Uterus (tissue), 4 donors: Measurements from ENCODE around the gene GLCE. TPM values are rescaled to one million over a fixed set of nuclear protein-coding genes. Genes with fewer than 3 reads are reported as not detected.

ENCODE experiments used
- DNase-seq, 2 donors: peaks; one replicate each; pipeline ENCODE4 v3.0.0-alpha.2; 2019 to 2020
- H3K27ac ChIP-seq, 2 donors: fragments of 200-600 bp; sonication (generic); 1 replicate in 1 of 2; 2 replicates in 1 of 2; pipeline ENCODE4 v1.5.1; 2016 to 2018
- H3K27me3 ChIP-seq, 2 donors: fragments of 200-600 bp; sonication (generic); one replicate each; pipeline ENCODE4 v1.5.1; 2018 to 2019; ENCODE audit warnings: control low read depth in 1 of 2
- H3K36me3 ChIP-seq, 2 donors: fragments of 200-600 bp; sonication (generic); one replicate each; pipeline ENCODE4 v1.5.1; 2019; ENCODE audit warnings: control low read depth in 1 of 2
- H3K4me1 ChIP-seq, 2 donors: fragments of 200-600 bp; sonication (generic); one replicate each; pipeline ENCODE4 v1.5.1; 2018 to 2019; ENCODE audit warnings: control low read depth in 1 of 2
- H3K4me3 ChIP-seq, 2 donors: fragments of 200-600 bp; sonication (generic); 1 replicate in 1 of 2; 2 replicates in 1 of 2; pipeline ENCODE4 v1.5.1; 2018 to 2019; ENCODE audit warnings: mild to moderate bottlenecking in 1 of 2
- H3K9me3 ChIP-seq, 2 donors: fragments of 200-600 bp; sonication (generic); one replicate each; pipeline ENCODE4 v1.5.1; 2019; ENCODE audit warnings: control low read depth in 1 of 2
- POLR2A ChIP-seq, 2 donors: fragments of 450-650 bp; IDR thresholded peaks; one replicate each; pipeline ENCODE4 v1.6.1; 2016; ENCODE audit warnings: antibody characterized with exemption in 2 of 2, mild to moderate bottlenecking in 1 of 2, moderate library complexity in 1 of 2
- intact Hi-C: fragments of 100-400 bp; cut with DNase I; formaldehyde crosslinking; loops from one replicate; pipeline ENCODE4 v1.15.1; 2023; ENCODE audit warnings: low total_unique reads
- total RNA-seq, 4 donors: library from RNA; depleted of rRNA in 3 of 4; stranded (reverse); fragments of >200 nt in 3 of 4; gene quantifications; one replicate each; pipeline versions ENCODE4 v1.1.0 to v1.2.4, GENCODE V29; 2014 to 2023
- TF ChIP-seq, protein P1 (sequence below), 4 experiments: fragments of 200-600 bp in 2 of 4; fragments of 450-650 bp in 2 of 4; sonication (generic) in 2 of 4; IDR thresholded peaks; one replicate each; pipeline ENCODE4 v1.5.1; 2016 to 2019; ENCODE audit warnings: antibody characterized with exemption in 4 of 4, mild to moderate bottlenecking in 2 of 4, moderate library complexity in 1 of 4
- donor health status: DM: yes; HTN: yes; CAD: no.

The GLCE gene
- total RNA-seq, 4 donors from 2014 or later: 3.1 to 46.0 (median 14.7) TPM

DNA sequence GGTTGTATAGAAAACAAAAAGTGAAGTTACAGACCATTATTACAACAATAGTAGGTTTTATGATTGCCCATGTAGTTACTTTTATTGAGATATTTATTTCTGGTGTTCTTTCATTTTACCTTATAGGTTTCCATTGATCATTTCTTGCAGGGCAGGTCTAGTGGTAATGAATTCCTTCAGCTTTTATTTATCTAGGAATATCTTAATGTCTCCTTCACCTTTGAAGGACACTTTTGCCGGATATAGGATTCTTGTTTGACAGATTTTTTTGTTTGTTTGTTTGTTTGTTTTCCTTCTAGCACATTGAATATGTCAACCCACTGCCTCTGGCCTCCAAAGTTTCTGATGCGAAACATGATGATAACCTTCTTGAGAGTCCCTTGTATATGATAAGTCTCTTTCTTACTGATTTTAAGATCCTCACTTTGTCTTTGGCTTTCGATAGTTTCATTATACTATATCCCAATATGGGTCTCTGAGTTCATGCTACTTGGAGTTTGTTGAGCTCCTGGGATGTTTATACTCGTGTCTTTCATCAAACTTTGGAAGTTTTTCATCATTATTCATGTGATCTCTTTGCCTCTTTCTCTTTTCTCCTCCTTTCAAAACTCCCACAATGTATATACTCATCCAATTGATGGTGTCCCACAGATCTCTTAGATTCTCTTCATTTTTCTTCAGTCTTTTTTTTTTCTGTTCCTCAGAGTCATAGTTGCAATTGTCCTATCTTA, 62.8 kb downstream of the GLCE start:
- intact Hi-C loops: no loop called here
- H3K4me1 ChIP-seq: no peaks in the 10 kb centered on the region
- no peaks in the 10 kb centered on the region for H3K36me3 ChIP-seq
- no peak overlapping the region for H3K27ac ChIP-seq
- H3K27me3 ChIP-seq: no peaks in the 10 kb centered on the region
- no peak for TF ChIP-seq POLR2A (IDR thresholded peaks at IDR 0.05)
- TF ChIP-seq, protein P1, sequence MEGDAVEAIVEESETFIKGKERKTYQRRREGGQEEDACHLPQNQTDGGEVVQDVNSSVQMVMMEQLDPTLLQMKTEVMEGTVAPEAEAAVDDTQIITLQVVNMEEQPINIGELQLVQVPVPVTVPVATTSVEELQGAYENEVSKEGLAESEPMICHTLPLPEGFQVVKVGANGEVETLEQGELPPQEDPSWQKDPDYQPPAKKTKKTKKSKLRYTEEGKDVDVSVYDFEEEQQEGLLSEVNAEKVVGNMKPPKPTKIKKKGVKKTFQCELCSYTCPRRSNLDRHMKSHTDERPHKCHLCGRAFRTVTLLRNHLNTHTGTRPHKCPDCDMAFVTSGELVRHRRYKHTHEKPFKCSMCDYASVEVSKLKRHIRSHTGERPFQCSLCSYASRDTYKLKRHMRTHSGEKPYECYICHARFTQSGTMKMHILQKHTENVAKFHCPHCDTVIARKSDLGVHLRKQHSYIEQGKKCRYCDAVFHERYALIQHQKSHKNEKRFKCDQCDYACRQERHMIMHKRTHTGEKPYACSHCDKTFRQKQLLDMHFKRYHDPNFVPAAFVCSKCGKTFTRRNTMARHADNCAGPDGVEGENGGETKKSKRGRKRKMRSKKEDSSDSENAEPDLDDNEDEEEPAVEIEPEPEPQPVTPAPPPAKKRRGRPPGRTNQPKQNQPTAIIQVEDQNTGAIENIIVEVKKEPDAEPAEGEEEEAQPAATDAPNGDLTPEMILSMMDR (IDR thresholded peaks at IDR 0.05): no peak
- DNase-seq: no peak
- H3K9me3 ChIP-seq: peaks cover 0 to 15% of the 10 kb centered on the region in 2 donors
- H3K4me3 ChIP-seq: no peak overlapping the region

DNA sequence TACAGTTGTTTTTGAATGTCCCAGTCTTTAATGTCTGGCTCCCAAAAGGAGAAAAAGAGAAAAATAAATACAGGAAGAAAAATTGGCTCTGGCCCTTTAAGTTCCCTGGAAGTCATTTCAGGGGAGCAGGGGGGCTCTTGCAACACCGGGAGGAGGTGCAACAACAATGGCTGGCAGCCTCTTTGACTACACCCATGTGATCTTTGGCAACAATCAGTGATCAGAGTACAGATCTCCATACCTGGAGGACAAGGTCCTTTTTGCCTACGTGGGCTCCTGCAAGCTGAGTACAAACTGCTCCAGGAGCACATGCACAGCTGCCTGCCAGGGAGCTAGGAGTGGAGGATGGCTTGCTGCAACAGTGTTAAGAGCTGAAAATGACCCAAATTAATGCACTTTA, 63.9 kb downstream of the GLCE start:
- intact Hi-C loops: no loop called here
- no peaks in the 10 kb centered on the region for H3K27me3 ChIP-seq
- H3K27ac ChIP-seq: no peak overlapping the region
- no peak for DNase-seq
- no peak for TF ChIP-seq POLR2A (IDR thresholded peaks at IDR 0.05)
- TF ChIP-seq, protein P1 (IDR thresholded peaks at IDR 0.05): no peak
- no peak overlapping the region for H3K4me3 ChIP-seq
- peaks cover 0 to 15% of the 10 kb centered on the region in 2 donors for H3K9me3 ChIP-seq
- no peaks in the 10 kb centered on the region for H3K36me3 ChIP-seq
- H3K4me1 ChIP-seq: no peaks in the 10 kb centered on the region

DNA sequence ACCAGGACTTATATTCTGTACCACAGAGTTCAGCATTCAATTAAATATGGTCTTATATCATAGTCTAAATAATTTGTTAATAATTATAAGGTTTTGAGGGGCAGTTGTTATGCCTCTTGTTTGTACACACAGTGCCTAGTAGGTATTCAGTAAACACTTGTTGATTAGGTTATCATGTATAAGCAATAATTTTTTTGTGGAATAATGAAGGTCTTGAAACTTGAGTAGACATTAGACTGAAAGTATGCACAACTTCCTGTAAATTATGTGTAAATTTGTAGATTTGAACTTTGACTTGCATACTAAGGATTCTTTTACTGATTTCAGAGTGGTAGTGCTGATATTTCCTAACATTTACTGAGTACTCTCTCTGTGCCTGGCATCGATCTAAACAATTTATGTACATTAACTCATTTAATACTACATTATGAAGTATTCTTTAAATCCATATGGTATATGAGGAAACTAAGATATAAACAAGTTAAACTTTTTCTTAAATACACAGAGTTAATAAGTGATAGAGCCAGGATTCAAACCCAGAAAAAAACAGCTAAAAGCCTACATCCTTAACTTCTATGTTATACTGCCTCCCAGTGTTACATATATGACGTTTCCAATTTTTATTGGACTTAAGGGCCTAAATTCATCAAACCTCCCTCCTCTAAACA, 65.1 kb downstream of the GLCE start:
- TF ChIP-seq, protein P1 (IDR thresholded peaks at IDR 0.05): no peak
- no peak for TF ChIP-seq POLR2A (IDR thresholded peaks at IDR 0.05)
- Histone ChIP-seq H3K27ac (no peak overlapping the region), H3K27me3 (no peaks in the 10 kb centered on the region), H3K36me3 (no peaks in the 10 kb centered on the region), H3K4me3 (no peak overlapping the region), H3K4me1 (no peaks in the 10 kb centered on the region), H3K9me3 (peaks cover 0 to 15% of the 10 kb centered on the region in 2 donors)
- no peak for DNase-seq
- intact Hi-C loops: no loop called here

DNA sequence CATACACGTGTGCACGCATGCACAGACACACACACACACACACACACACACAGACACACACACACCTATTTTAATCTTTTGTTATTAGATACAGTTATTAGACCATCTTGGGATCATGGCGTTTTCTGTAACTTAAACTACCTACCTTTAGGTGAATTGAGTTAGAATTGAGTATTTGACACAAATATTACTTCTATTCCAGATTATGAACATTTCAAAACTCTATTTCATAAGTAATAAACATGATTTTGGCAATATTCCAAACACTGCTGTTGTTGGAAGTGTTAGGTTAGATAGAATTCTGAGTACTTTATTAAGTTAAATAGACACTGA, 65.6 kb downstream of the GLCE start:
- Histone ChIP-seq H3K36me3 (no peaks in the 10 kb centered on the region), H3K4me1 (no peaks in the 10 kb centered on the region), H3K27me3 (no peaks in the 10 kb centered on the region), H3K9me3 (peaks cover 0 to 15% of the 10 kb centered on the region in 2 donors), H3K27ac (no peak overlapping the region), H3K4me3 (no peak overlapping the region)
- DNase-seq: no peak
- TF ChIP-seq, protein P1 (IDR thresholded peaks at IDR 0.05): no peak
- no peak for TF ChIP-seq POLR2A (IDR thresholded peaks at IDR 0.05)
- intact Hi-C loops: no loop called here

DNA sequence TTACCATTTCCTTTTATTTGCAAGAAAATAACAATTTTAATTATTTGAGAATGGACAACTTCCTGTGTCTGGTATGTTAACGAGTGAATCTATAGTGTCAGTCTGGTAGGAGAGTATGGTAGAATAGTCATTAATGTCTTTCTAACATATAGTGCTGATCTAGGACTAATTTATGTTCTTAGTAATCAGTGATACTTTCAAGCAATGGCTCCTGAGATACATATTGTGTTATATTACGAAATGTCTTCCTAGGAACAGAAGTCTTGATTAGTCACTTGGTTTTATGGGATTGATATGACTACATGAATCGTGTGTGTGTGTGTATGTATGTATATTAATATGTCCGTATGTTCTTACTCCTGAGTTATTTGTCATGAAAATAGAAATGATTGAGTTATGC, 71.7 kb downstream of the GLCE start:
- TF ChIP-seq, protein P1 (IDR thresholded peaks at IDR 0.05): no peak
- TF ChIP-seq POLR2A (IDR thresholded peaks at IDR 0.05): no peak
- Histone ChIP-seq H3K27ac (no peak overlapping the region), H3K9me3 (no peaks in the 10 kb centered on the region), H3K27me3 (no peaks in the 10 kb centered on the region), H3K36me3 (no peaks in the 10 kb centered on the region), H3K4me1 (no peaks in the 10 kb centered on the region), H3K4me3 (no peak overlapping the region)
- intact Hi-C loops: no loop called here
- no peak for DNase-seq
